ENCODE results near the gene COL2A1.

Gene COL2A1

GRCh38 chr12:47995981-47996401 is 8.3 kb downstream of the COL2A1 start:
- ATAC-seq = no peak
- no peak for TF ChIP-seq PATZ1 (CRISPR knock-in tag; IDR thresholded peaks at IDR 0.05; ENCODE audit: borderline replicate concordance)
- TF ChIP-seq, protein P1, sequence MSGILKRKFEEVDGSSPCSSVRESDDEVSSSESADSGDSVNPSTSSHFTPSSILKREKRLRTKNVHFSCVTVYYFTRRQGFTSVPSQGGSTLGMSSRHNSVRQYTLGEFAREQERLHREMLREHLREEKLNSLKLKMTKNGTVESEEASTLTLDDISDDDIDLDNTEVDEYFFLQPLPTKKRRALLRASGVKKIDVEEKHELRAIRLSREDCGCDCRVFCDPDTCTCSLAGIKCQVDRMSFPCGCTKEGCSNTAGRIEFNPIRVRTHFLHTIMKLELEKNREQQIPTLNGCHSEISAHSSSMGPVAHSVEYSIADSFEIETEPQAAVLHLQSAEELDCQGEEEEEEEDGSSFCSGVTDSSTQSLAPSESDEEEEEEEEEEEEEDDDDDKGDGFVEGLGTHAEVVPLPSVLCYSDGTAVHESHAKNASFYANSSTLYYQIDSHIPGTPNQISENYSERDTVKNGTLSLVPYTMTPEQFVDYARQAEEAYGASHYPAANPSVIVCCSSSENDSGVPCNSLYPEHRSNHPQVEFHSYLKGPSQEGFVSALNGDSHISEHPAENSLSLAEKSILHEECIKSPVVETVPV (CRISPR knock-in tag; IDR thresholded peaks at IDR 0.05) = no peak
- no peak for TF ChIP-seq ZNF70 (CRISPR knock-in tag; IDR thresholded peaks at IDR 0.05)

- ATAC-seq = no peak
- TF ChIP-seq ZNF8 (CRISPR knock-in tag; IDR thresholded peaks at IDR 0.05) (no peak), TSHZ2 (CRISPR knock-in tag; IDR thresholded peaks at IDR 0.05) (no peak), ZC3H10 (CRISPR knock-in tag; IDR thresholded peaks at IDR 0.05) (no peak), CREB5 (CRISPR knock-in tag; IDR thresholded peaks at IDR 0.05; ENCODE audit: low read depth) (no peak), CSDC2 (CRISPR knock-in tag; IDR thresholded peaks at IDR 0.05) (no peak), GLIS3 (CRISPR knock-in tag; IDR thresholded peaks at IDR 0.05) (no peak), TOX (CRISPR knock-in tag; IDR thresholded peaks at IDR 0.05; ENCODE audit: borderline replicate concordance) (no peak)
Observed at GRCh38 chr12:47993491-47993890, 10.8 kb downstream of the COL2A1 start.

GRCh38 chr12:47992776-47993175 is 11.5 kb downstream of the COL2A1 start:
- ATAC-seq = no peak
- TF ChIP-seq TCF4 (CRISPR knock-in tag; IDR thresholded peaks at IDR 0.05; ENCODE audit: borderline replicate concordance) (no peak), CREB5 (CRISPR knock-in tag; IDR thresholded peaks at IDR 0.05; ENCODE audit: low read depth) (no peak), GLIS3 (CRISPR knock-in tag; IDR thresholded peaks at IDR 0.05) (no peak), POU6F1 (CRISPR knock-in tag; IDR thresholded peaks at IDR 0.05; ENCODE audit: borderline replicate concordance, low read depth) (no peak), ARNTL (CRISPR knock-in tag; IDR thresholded peaks at IDR 0.05; ENCODE audit: borderline replicate concordance, low read depth) (no peak), OSR1 (CRISPR knock-in tag; IDR thresholded peaks at IDR 0.05) (no peak), ESRRG (CRISPR knock-in tag; IDR thresholded peaks at IDR 0.05) (no peak), ZNF565 (CRISPR knock-in tag; conservative IDR thresholded peaks at IDR 0.05; ENCODE audit: low read depth) (no peak), PPARA (CRISPR knock-in tag; IDR thresholded peaks at IDR 0.05; ENCODE audit: borderline replicate concordance) (no peak), CSDC2 (CRISPR knock-in tag; IDR thresholded peaks at IDR 0.05) (no peak), ZNF8 (CRISPR knock-in tag; IDR thresholded peaks at IDR 0.05) (no peak)
- TF ChIP-seq, protein P1 (CRISPR knock-in tag; IDR thresholded peaks at IDR 0.05) = no peak
